ENCODE data around the gene ZNF789. TPM values are rescaled to one million over a fixed set of nuclear protein-coding genes. Genes with fewer than 3 reads are reported as not detected.
A peak's percentile ranks its signal among the peaks of the same experiment; 100 is the strongest.

The ZNF789 gene
- polyA plus RNA-seq, 10 donors: 14.5 to 50.8 (median 26.7) TPM

DNA sequence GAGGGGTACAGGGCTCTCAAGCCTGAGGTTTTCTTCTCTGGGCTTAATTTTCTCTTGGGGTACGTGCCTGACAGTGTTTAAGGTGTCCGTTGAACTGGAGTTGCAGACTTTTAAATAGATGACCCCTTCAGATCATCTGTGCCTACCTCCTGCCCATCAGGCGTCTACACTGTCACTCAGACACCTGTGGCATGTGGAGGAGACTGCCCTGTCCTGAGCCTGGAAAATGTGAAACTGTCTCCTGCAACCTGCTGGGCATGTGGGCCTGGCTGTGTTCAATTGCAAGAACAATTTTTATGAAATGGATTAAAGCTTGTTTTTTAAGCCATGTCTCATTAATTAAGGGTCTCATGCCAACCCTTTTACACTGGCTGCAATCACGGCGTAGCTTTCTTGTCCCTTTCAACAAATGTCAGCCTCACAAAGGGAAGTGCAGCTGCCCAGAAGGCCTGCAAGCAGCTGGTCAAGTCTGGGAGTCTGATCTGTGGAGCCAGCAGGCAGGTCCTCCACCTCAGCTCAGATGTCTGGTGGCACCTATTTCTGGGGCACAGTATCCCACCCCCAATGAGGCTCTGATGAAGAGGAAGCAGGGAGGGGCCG is 15.5 kb upstream of the ZNF789 start:
- no peak for DNase-seq

DNA sequence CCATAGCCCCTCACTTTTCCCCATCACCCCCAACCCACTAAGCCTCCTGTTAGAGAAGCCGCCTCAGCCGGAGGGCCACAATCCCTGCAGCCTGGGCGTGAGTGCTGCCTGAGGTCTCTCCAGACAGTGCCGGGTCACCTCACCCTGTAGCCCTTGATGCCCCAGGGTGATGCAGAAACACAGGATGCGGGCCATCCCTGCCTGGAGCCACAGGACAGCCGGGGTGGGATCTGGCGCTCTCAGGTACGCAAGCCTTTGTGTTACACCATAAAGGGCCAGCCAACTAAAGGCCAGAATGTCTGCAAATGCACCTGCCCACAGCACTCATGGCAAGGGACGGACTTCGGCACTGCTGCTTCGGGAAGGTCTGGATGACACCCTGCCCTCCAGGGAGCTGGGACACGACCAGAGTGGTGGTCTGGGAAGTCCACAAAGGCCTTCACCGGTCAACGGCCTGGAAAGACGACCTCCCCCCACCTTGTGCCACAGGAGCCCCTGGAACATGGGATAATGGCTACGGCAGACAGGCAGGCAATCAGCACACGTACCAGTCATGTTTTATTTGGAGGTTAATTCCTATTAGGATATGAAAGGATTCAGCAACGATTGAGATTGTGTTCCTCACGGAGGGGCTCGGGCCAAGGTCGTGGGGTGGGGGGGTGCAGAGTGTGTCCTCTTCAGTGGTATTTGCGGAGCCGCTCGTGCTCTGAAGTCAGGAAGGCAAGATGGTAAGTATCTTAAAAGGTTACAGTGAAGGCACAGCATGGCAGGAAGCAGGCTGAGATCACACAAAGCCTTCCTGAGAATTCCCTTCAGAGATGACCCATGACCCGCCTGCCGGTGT is 14.8 kb upstream of the ZNF789 start:
- DNase-seq: no peak

GRCh38 chr7:99459087-99459486 is 13.6 kb upstream of the ZNF789 start:
- DNase-seq: no peak

DNA sequence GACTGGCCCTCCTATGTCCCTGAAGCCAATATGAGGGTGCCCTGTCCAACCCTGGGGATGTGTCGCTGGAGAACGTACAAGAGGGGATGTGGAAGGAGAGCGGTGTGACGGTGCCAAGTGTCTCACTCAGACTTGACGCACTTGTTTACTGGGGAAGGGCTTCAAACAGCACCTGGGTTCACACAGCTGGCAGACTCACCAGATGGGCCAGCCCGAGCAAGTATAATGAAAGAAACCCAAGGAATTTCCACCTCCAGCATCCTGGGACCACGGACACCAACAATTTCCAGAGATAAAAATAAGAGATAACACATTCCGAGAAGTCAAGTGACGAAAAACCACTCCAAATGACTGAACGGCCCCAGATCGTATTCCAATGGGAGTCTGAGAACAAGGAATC is 12.0 kb upstream of the ZNF789 start:
- no peak for DNase-seq

GRCh38 chr7:99461221-99461620 is 11.5 kb upstream of the ZNF789 start:
- no peak for DNase-seq

GRCh38 chr7:99465421-99465768 is 7.3 kb upstream of the ZNF789 start:
- no peak for DNase-seq

DNA sequence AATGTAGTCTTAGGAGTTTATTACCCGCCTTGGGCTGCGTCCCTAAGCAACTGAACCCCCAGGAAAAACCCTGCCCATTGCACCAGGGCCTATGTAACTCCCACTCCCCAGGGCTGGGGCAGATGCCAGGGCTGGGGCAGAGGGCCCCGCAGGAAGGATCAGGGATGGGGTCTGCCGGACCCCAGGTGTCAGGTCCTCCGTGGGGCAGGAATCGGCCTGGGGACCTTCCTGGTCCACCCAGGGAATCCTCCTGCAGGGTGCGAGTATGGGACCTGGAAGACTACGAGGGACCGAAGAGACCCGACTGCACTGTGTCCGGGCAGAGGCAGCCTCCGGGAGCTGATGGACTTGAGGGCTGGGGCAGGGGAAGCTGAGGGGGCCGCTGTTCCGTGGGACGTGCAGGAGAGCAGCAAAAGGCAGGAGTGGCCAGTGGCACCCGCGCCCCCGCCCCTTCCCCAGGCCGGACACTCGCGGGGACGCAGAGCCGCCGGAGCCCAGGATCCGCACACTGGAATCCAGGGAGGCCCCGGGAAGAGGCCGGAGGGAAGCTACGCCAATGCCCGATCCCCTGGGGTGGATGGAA is 4.3 kb upstream of the ZNF789 start:
- no peak for DNase-seq

- DNase-seq: no peak
Measured at GRCh38 chr7:99469381-99470065, 3.2 kb upstream of the ZNF789 start.

DNA sequence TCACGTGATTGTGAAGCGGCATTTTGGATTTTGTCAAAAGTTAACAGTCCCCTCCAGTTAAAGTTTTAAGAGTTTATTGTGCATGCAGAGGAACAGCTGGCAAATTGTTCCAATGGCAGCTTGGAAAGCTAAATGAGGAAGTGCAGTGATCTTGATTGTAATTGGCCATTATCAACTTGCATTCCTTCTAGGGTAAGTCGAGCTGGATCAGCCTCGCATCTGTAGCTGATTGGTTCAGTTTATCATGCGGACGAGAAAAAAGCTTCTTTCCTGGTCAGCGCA is 566 bp downstream of the ZNF789 start:
- DNase-seq: peak in 2 of 3 donors; percentile 32 to 37

DNA sequence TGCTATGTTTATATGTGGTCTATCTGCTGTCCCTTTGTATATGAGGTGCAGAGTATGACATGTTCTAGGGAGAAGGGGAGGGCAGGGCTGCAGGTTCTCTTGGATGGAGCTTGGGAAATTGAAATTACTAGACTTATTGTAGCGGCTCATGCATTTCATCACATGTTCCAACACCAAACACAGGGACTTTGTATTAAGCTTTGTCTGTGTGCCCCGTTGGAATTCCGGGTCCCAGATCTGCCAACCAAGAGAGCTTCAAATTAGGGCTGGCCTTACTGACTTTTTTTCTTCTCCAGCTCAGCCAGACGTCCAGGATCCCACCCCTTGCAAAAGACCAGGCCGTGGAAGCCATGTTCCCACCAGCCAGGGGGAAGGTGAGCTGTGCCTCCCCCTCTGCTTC is 3.4 kb downstream of the ZNF789 start:
- no peak for DNase-seq

DNA sequence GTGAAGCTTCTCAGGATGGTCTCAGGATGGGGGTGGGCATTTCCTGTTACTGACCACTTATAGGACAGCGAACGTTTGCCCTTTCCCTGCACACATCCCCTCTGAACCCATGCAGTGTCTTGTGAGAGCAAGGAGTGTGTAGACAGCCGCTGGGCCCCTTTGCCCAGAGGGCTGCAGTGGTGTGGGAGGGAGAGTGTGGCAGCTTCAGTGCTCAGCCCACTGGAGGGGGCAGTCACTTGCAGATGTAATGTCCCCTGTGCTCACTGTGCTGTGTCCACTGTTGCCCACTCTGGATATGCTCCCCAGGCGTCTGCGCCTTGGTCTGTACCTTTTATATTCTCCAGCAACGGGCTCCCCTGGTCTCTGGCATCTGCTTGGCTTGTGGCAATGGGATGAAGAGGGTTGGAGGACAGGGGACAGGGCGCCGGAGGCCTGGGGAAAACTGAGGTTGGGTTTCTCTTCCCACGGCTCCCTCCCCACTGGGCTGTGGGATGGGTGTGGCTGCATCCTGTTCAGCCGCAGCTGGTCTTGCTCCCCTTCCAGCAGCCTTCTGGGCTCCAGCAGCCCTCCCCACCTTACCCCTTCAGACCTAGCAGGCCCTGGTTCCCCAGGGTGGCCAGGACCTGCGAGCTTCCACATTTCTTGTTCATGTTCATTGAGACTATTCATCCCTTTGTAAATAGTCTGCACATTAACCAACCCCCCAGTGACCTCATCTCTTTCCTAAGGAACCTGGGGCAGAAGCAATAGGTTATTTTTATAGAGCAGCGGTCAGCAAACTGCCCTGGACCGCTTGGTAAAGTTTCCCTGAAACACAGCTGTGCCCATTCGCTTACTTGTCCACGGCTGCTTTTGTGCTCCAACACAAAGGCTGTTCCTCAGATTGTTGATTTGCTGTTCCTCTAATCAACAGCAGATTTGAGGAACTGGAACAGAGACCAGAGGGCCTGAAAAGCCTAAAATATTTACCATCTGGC is 6.1 kb downstream of the ZNF789 start:
- peak in 1 of 3 donors; percentile 29 for DNase-seq

- no peak for DNase-seq
Measured at GRCh38 chr7:99485094-99485493, 12.4 kb downstream of the ZNF789 start.

DNA sequence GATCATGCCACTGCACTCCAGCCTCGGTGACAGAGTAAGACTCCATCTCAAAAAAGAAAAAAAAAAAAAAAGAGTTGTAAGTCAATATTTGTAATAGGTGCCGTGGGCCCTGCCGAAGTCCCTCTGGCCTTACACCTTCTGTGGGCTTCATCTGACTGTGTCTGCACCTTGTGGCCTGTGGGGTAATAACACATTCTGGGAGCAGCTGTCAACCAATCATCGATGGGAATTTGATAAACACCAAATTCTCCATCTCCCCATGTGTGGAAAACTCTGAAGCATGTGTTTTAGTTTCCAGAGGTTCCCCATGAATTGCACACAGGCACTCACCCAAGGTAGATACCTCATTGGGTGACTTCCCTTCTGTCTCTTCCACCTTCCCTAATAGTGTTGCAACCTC is 16.5 kb downstream of the ZNF789 start:
- DNase-seq: no peak

- no peak for DNase-seq
Measured at GRCh38 chr7:99490878-99491277, 18.2 kb downstream of the ZNF789 start.

DNA sequence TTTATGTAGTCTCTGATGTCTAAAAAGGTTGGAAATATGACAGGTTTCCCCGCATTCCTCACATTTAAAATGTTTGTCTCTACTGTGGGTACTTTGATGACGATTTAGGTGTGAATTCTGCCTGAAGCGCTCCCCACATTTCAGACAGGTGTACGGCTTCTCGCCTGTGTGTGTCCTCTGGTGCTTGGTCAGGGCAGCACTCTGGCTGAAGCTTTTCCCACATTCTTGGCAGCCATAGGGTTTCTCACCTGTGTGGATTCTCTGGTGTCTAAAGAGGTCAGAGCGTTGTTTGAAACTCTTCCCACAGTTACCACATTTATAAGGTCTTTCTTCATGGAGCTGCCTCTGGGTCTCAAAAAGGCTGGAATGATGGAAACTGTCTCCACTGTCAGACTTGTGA is 21.1 kb downstream of the ZNF789 start:
- no peak for DNase-seq

DNA sequence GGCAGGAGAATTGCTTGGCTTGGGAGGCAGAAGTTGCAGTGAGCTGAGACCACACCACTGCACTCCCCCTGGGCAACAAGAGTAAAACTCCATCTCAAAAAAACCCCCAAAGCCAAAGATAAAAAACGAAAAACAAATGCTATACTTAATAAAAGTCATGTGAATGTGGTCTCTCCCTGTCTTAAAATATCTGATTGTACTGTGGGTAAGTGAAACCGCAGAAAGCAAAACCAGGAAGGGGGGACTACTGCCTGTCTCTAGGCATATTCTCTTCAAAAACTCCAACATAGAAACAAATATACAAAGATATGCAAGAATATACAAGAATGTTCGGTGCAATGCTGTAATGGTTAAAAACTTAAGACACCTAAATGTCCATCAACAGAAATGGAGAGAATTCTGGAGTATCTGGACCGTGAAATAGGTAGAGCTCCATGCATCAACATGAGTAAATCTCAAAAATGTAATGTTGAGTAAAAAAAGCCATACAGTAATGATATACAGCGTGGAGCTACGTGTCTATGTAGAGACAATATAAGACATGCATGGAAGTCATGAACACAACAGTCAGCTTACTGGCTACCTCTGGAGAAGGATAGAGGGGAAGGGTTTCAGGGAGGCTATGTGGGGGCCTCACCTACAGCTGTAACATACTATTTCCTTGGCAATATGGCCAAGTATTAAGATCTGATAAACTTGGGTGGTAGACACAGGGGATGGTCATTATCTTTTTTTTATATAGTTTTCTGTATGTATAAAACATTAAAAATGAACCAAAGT is 25.3 kb downstream of the ZNF789 start:
- DNase-seq: no peak

- DNase-seq: no peak
Measured at GRCh38 chr7:99498546-99498944, 25.9 kb downstream of the ZNF789 start.

DNA sequence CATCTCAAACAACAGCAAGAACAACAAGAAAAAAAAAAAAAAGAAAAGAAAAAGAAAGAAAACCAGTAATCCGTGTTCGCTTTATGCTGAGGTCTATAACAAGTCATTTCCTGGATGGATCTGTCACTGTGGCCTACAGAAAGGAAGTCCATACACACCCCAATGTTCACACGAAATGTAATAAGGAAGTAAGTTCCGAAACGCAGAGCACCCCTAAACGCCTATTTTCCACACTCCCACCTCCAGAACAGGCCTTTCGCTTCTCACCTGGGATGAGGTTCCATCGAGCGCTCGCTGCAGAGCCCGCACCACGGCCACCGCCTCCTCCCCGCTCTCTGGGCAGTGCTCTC is 26.7 kb downstream of the ZNF789 start:
- DNase-seq: no peak

DNA sequence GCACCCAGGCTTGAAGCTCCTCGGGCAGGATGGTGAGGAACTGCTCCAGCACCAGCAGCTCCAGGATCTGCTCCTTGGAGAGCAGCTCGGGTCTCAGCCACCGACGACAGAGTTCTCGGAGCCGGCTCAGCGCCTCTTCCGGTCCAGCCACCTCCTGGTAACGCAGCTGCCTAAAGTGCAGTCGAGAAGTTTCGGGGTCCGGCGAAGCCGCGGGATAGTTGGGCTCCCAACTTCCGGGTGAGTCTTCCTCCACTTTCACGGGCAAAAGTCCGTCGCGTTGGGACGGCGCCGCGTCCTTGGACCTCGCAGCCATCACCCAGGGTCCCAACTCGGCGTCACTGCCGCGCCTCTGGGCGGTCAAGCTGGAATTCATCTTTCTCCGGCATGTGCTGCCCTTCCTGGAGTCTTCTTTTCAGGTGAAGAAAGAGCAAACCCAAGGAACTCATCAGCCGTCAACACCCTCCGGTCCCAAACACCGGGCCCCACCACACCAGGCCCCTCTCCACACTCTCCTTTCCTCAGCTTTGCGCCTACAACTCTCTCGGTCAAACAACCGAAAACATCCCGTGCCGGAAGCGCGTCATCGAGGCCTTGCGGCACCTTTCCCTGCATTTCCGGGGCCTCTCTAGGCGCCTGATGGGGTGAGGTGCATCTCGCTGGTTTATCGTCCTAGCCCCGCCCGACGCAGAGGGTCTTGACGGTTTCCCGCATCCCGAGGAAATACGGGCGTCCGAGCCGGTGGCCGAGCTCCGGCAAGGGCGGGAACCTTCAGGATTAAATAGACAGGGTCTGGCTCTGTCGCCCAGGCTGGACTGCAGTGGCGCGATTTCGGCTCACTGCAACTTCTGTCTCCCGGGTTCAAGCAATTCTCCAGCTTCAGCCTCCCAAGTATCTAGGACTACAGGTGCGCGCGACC is 27.3 kb downstream of the ZNF789 start, which contains the start of gene ZNF394:
Gene ZNF394 (minus strand): TSS at position 561 of the 916 bp plus-strand sequence. CDS start 188 bp downstream, at position 373.
- peak; percentile 92 to 97 (median 94) for DNase-seq

DNA sequence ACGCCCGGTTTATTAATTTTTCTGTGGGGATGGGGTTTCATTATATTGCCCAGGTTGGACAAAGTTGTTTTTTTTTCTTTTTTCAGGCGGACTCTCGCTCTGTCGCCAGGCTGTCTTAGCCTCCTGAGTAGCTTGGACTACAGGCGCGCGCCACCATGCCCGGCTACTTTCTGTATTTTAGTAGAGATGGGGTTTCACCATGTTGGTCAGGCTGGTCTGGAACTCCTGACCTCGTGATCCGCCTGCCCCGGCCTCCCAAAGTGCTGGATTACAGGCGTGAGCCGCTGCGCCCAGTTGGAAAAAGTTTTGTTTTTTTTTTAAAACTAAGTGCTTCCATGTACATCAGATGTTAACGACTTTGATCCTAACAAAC is 27.9 kb downstream of the ZNF789 start:
- DNase-seq: no peak
